ENCODE data around the gene CAMK1G.

DNA sequence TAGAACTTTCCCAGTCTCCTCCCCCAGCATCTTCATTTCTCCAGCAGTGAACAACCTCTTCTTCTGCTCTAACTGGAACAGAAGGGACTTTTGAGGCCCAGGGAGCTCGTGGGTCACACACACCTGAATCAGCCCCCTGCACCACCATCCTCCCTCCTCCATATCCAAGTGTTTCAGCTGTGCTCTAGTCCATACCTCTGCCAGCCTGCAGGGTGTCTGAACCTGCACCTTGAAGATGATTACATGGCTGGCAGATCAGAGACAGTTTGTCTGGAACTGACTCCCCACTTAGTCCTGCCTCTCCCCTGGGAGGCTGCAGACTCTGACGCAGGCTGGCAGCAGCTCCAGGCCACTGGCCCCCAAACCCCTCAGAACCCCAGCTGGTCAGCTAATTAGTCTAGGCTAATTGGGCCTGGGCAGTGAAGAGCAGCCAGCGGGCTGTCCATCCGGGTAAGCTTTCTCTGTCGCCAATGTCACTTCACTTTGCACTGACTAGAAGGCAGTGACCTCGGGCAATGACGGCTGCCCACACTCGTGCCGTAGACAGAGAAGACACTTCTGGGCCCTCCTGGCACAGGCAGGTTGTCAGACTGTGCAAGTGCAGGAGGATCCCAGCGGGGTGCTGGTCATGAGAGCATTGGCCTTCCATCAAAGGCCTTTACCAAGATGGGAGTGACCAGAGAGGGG lies 12.2 kb downstream of the CAMK1G start:
- TF ChIP-seq CREB1 (CRISPR knock-in tag; IDR thresholded peaks at IDR 0.05; ENCODE audit: low read depth) (no peak), POLR2AphosphoS5 (IDR thresholded peaks at IDR 0.05; ENCODE audit: low read depth) (no peak), EZH2phosphoT487 (IDR thresholded peaks at IDR 0.05; ENCODE audit: unreplicated experiment) (no peak), REST (IDR thresholded peaks at IDR 0.05; ENCODE audit: unreplicated experiment) (no peak), ZNF331 (CRISPR knock-in tag; IDR thresholded peaks at IDR 0.05; ENCODE audit: low read depth) (no peak), EZH2 (IDR thresholded peaks at IDR 0.05; ENCODE audit: low read depth, unreplicated experiment) (no peak), ETS1 (IDR thresholded peaks at IDR 0.05) (no peak)
- TF ChIP-seq, protein P1, sequence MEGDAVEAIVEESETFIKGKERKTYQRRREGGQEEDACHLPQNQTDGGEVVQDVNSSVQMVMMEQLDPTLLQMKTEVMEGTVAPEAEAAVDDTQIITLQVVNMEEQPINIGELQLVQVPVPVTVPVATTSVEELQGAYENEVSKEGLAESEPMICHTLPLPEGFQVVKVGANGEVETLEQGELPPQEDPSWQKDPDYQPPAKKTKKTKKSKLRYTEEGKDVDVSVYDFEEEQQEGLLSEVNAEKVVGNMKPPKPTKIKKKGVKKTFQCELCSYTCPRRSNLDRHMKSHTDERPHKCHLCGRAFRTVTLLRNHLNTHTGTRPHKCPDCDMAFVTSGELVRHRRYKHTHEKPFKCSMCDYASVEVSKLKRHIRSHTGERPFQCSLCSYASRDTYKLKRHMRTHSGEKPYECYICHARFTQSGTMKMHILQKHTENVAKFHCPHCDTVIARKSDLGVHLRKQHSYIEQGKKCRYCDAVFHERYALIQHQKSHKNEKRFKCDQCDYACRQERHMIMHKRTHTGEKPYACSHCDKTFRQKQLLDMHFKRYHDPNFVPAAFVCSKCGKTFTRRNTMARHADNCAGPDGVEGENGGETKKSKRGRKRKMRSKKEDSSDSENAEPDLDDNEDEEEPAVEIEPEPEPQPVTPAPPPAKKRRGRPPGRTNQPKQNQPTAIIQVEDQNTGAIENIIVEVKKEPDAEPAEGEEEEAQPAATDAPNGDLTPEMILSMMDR (conservative IDR thresholded peaks at IDR 0.05; ENCODE audit: low read depth in 2 of 2), result no peak
